ENCODE data around the gene MT3. TPM values are rescaled to one million over a fixed set of nuclear protein-coding genes. Genes with fewer than 3 reads are reported as not detected.

MT3 gene
- total and polyA plus RNA-seq, 2 experiments from 2014 or later, result not detected

DNA sequence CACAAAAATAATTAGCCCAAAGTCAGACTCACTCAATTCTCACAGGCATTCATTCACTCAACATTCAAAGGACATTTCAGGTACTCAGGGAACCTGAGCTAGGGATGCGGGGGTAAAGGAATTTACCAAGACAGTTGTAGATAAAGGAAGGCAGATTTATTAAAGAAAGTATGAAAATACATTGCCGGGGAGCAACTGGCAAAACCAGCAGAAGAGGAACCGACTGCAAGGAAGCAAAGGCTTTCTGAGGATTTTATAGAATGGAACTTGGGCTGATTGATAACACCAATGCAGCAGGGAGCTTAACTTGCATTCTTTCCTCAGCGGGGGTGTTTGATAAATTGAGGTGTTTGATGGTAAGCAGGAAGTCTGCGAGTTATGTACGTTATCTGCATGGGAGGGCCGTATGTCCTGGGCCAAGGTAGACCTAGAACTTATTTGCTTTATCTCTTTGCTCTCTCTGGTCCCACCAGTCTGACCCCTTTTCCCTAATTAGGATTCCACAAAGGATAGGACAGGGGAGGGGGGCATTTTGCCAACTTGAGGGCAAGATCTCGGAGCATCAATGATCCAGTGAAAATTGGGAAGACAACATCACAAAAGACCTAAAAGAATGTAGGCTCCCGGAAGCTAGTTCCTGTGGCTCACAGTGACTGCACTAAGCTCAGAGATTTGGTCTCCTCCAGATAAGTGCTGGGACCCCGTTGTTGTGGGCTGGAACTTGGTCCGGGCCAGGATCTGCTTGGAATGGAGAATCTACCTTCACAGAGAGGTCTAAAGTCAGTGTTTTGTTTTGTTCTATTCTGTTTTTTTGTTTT lies 5.8 kb upstream of the MT3 start:
- Mint-ChIP-seq H3K4me1 (no peaks in the 10 kb centered on the region; the same call in 2 of the 3 replicates), H3K36me3 (ENCODE audit: low read depth) (no peaks in the 10 kb centered on the region), H3K27ac (no peak overlapping the region), H3K4me3 (no peak overlapping the region), H3K9me3 (no peaks in the 10 kb centered on the region), H3K27me3 (ENCODE audit: insufficient read depth, low read depth, poor library complexity) (peaks cover 34% of the 10 kb centered on the region)
- Histone ChIP-seq H3K4me1 (ENCODE audit: insufficient read depth) (no peaks in the 10 kb centered on the region), H2AFZ (no peak overlapping the region), H3K27ac (ENCODE audit: low read depth) (no peak overlapping the region), H3K4me3 (no peak overlapping the region), H3F3A (replicated peaks; ENCODE audit: low read depth) (no peaks in the 10 kb centered on the region), H3K79me2 (replicated peaks; ENCODE audit: insufficient read depth) (no peaks in the 10 kb centered on the region), H3K27me3 (ENCODE audit: insufficient read depth) (peaks cover 24% of the 10 kb centered on the region), H3K4me2 (no peak overlapping the region), H3K36me3 (ENCODE audit: insufficient read depth) (no peaks in the 10 kb centered on the region), H4K20me1 (replicated peaks; ENCODE audit: insufficient read depth) (no peaks in the 10 kb centered on the region), H3K9me2 (ENCODE audit: insufficient read depth) (no peaks in the 10 kb centered on the region)
- DNase-seq (ENCODE audit: low spot score) (no peak), ATAC-seq (no peak)
- TF ChIP-seq EZH2 (IDR thresholded peaks at IDR 0.05; ENCODE audit: low read depth, unreplicated experiment) (no peak), NANOG (IDR thresholded peaks at IDR 0.05; ENCODE audit: borderline replicate concordance) (no peak), ZNF331 (CRISPR knock-in tag; IDR thresholded peaks at IDR 0.05; ENCODE audit: low read depth) (no peak), POLR2AphosphoS5 (IDR thresholded peaks at IDR 0.05; ENCODE audit: low read depth) (no peak), STAT1 (IDR thresholded peaks at IDR 0.05; ENCODE audit: unreplicated experiment) (no peak)
- TF ChIP-seq, protein P1, sequence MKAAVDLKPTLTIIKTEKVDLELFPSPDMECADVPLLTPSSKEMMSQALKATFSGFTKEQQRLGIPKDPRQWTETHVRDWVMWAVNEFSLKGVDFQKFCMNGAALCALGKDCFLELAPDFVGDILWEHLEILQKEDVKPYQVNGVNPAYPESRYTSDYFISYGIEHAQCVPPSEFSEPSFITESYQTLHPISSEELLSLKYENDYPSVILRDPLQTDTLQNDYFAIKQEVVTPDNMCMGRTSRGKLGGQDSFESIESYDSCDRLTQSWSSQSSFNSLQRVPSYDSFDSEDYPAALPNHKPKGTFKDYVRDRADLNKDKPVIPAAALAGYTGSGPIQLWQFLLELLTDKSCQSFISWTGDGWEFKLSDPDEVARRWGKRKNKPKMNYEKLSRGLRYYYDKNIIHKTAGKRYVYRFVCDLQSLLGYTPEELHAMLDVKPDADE (IDR thresholded peaks at IDR 0.05), result no peak

DNA sequence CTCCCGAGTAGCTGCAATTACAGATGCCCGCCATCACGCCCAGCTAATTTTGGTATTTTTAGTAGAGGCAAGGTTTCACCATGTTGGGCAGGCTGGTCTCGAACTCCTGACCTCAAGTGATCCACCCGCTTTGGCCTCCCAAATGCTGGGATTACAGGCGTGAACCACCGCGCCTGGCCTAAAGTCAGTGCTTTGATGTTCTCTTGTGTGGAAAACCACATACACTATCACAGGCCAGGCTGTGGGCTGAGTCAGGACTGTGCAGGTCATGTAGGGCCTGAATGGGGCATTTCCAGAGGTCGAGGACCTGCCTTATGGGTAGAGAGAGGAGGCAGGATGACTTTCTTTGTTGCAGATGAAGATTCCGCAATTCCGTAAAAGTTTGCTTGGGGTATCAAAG lies 5.1 kb upstream of the MT3 start:
- Mint-ChIP-seq H3K27ac (no peak overlapping the region), H3K9me3 (no peaks in the 10 kb centered on the region), H3K27me3 (ENCODE audit: insufficient read depth, low read depth, poor library complexity) (peaks cover 42% of the 10 kb centered on the region), H3K36me3 (ENCODE audit: low read depth) (no peaks in the 10 kb centered on the region), H3K4me3 (no peak overlapping the region), H3K4me1 (peaks cover 3% of the 10 kb centered on the region)
- H3K27ac ChIP-seq (ENCODE audit: low read depth), result no peak overlapping the region
- no peaks in the 10 kb centered on the region for H3K79me2 ChIP-seq (replicated peaks; ENCODE audit: insufficient read depth)
- H3K4me2 ChIP-seq, result no peak overlapping the region
- no peak overlapping the region for H3K4me3 ChIP-seq
- H3K4me1 ChIP-seq (ENCODE audit: insufficient read depth), result no peaks in the 10 kb centered on the region
- no peaks in the 10 kb centered on the region for H3K9me2 ChIP-seq (ENCODE audit: insufficient read depth)
- ATAC-seq (no peak), DNase-seq (ENCODE audit: low spot score) (no peak)
- H3F3A ChIP-seq (replicated peaks; ENCODE audit: low read depth), result no peaks in the 10 kb centered on the region
- peaks cover 31% of the 10 kb centered on the region for H3K27me3 ChIP-seq (ENCODE audit: insufficient read depth)
- no peaks in the 10 kb centered on the region for H4K20me1 ChIP-seq (replicated peaks; ENCODE audit: insufficient read depth)
- no peak for TF ChIP-seq EZH2 (IDR thresholded peaks at IDR 0.05; ENCODE audit: low read depth, unreplicated experiment)
- no peak for TF ChIP-seq ZNF114 (CRISPR knock-in tag; IDR thresholded peaks at IDR 0.05)
- no peaks in the 10 kb centered on the region for H3K36me3 ChIP-seq (ENCODE audit: insufficient read depth)
- no peak overlapping the region for H2AFZ ChIP-seq

DNA sequence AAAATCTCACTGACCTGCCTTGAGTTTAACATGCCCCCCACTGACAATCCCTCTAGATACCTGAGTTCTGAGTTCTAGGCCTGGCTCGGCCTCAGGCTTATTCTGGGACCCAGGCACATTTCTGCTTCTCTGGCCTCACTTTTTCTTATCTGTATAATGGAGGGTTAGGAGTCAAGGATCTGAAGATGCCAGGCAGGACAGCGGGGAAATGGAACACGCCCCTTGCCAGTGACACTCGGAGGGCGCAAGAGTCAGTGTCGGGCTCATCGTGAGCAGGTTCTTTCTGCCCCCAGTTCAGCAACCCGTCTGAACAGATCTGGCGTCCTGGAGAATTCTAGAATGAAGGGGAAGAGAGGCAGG lies 567 bp upstream of the MT3 start:
- Histone ChIP-seq H3K79me2 (replicated peaks; ENCODE audit: insufficient read depth) (no peaks in the 10 kb centered on the region), H4K20me1 (replicated peaks; ENCODE audit: insufficient read depth) (no peaks in the 10 kb centered on the region), H3K4me2 (peak overlapping the region; percentile 96), H3K27me3 (ENCODE audit: insufficient read depth) (peaks cover 71% of the 10 kb centered on the region), H3K4me1 (ENCODE audit: insufficient read depth) (no peaks in the 10 kb centered on the region), H2AFZ (no peak overlapping the region), H3F3A (replicated peaks; ENCODE audit: low read depth) (no peaks in the 10 kb centered on the region), H3K4me3 (peak overlapping the region; percentile 71), H3K27ac (ENCODE audit: low read depth) (no peak overlapping the region), H3K36me3 (ENCODE audit: insufficient read depth) (no peaks in the 10 kb centered on the region), H3K9me2 (ENCODE audit: insufficient read depth) (no peaks in the 10 kb centered on the region)
- H3K9me3 Mint-ChIP-seq, result no peaks in the 10 kb centered on the region
- no peak overlapping the region for H3K27ac Mint-ChIP-seq
- H3K36me3 Mint-ChIP-seq (ENCODE audit: low read depth), result no peaks in the 10 kb centered on the region
- ATAC-seq (peak; percentile 13; the same call in 2 of the 3 replicates), DNase-seq (ENCODE audit: low spot score) (no peak)
- H3K4me3 Mint-ChIP-seq, result peak overlapping the region; percentile 74
- TF ChIP-seq EZH2 (IDR thresholded peaks at IDR 0.05; ENCODE audit: low read depth, unreplicated experiment), result peak; percentile 15
- TF ChIP-seq ZNF114 (CRISPR knock-in tag; IDR thresholded peaks at IDR 0.05), result no peak
- H3K4me1 Mint-ChIP-seq, result peaks cover 10% of the 10 kb centered on the region
- H3K27me3 Mint-ChIP-seq (ENCODE audit: insufficient read depth, low read depth, poor library complexity), result peaks cover 58% of the 10 kb centered on the region

Data from GM23338 (cell line).